ENCODE results near the gene APOB. TPM values are rescaled to one million over a fixed set of nuclear protein-coding genes. Genes with fewer than 3 reads are reported as not detected.

APOB gene
- total and polyA plus RNA-seq, 2 of the 13 experiments (the other 11 are each of a cell fraction or from before 2014, with no cell fraction given) = 1,569 to 2,515 TPM

GRCh38 chr2:21007129-21008013 lies 36.5 kb downstream of the APOB start (continued):
- TF ChIP-seq, protein P1, sequence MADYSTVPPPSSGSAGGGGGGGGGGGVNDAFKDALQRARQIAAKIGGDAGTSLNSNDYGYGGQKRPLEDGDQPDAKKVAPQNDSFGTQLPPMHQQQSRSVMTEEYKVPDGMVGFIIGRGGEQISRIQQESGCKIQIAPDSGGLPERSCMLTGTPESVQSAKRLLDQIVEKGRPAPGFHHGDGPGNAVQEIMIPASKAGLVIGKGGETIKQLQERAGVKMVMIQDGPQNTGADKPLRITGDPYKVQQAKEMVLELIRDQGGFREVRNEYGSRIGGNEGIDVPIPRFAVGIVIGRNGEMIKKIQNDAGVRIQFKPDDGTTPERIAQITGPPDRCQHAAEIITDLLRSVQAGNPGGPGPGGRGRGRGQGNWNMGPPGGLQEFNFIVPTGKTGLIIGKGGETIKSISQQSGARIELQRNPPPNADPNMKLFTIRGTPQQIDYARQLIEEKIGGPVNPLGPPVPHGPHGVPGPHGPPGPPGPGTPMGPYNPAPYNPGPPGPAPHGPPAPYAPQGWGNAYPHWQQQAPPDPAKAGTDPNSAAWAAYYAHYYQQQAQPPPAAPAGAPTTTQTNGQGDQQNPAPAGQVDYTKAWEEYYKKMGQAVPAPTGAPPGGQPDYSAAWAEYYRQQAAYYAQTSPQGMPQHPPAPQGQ (CRISPR knock-in tag; IDR thresholded peaks at IDR 0.05; ENCODE audit: borderline replicate concordance) = no peak
- 0 out of 2 replicates have a peak, but pooled peaks have one; percentile 34 for TF ChIP-seq NCOR1 (IDR thresholded peaks at IDR 0.05; ENCODE audit: borderline replicate concordance, low read length)
- no peak for TF ChIP-seq MAX (IDR thresholded peaks at IDR 0.05)
- TF ChIP-seq, protein P2, sequence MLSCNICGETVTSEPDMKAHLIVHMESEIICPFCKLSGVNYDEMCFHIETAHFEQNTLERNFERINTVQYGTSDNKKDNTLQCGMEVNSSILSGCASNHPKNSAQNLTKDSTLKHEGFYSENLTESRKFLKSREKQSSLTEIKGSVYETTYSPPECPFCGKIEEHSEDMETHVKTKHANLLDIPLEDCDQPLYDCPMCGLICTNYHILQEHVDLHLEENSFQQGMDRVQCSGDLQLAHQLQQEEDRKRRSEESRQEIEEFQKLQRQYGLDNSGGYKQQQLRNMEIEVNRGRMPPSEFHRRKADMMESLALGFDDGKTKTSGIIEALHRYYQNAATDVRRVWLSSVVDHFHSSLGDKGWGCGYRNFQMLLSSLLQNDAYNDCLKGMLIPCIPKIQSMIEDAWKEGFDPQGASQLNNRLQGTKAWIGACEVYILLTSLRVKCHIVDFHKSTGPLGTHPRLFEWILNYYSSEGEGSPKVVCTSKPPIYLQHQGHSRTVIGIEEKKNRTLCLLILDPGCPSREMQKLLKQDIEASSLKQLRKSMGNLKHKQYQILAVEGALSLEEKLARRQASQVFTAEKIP (CRISPR knock-in tag; IDR thresholded peaks at IDR 0.05; ENCODE audit: borderline replicate concordance) = no peak
- TF ChIP-seq NONO (IDR thresholded peaks at IDR 0.05) = no peak
- no peak for TF ChIP-seq NONO (CRISPR knock-in tag; conservative IDR thresholded peaks at IDR 0.05)
- TF ChIP-seq, protein P3, sequence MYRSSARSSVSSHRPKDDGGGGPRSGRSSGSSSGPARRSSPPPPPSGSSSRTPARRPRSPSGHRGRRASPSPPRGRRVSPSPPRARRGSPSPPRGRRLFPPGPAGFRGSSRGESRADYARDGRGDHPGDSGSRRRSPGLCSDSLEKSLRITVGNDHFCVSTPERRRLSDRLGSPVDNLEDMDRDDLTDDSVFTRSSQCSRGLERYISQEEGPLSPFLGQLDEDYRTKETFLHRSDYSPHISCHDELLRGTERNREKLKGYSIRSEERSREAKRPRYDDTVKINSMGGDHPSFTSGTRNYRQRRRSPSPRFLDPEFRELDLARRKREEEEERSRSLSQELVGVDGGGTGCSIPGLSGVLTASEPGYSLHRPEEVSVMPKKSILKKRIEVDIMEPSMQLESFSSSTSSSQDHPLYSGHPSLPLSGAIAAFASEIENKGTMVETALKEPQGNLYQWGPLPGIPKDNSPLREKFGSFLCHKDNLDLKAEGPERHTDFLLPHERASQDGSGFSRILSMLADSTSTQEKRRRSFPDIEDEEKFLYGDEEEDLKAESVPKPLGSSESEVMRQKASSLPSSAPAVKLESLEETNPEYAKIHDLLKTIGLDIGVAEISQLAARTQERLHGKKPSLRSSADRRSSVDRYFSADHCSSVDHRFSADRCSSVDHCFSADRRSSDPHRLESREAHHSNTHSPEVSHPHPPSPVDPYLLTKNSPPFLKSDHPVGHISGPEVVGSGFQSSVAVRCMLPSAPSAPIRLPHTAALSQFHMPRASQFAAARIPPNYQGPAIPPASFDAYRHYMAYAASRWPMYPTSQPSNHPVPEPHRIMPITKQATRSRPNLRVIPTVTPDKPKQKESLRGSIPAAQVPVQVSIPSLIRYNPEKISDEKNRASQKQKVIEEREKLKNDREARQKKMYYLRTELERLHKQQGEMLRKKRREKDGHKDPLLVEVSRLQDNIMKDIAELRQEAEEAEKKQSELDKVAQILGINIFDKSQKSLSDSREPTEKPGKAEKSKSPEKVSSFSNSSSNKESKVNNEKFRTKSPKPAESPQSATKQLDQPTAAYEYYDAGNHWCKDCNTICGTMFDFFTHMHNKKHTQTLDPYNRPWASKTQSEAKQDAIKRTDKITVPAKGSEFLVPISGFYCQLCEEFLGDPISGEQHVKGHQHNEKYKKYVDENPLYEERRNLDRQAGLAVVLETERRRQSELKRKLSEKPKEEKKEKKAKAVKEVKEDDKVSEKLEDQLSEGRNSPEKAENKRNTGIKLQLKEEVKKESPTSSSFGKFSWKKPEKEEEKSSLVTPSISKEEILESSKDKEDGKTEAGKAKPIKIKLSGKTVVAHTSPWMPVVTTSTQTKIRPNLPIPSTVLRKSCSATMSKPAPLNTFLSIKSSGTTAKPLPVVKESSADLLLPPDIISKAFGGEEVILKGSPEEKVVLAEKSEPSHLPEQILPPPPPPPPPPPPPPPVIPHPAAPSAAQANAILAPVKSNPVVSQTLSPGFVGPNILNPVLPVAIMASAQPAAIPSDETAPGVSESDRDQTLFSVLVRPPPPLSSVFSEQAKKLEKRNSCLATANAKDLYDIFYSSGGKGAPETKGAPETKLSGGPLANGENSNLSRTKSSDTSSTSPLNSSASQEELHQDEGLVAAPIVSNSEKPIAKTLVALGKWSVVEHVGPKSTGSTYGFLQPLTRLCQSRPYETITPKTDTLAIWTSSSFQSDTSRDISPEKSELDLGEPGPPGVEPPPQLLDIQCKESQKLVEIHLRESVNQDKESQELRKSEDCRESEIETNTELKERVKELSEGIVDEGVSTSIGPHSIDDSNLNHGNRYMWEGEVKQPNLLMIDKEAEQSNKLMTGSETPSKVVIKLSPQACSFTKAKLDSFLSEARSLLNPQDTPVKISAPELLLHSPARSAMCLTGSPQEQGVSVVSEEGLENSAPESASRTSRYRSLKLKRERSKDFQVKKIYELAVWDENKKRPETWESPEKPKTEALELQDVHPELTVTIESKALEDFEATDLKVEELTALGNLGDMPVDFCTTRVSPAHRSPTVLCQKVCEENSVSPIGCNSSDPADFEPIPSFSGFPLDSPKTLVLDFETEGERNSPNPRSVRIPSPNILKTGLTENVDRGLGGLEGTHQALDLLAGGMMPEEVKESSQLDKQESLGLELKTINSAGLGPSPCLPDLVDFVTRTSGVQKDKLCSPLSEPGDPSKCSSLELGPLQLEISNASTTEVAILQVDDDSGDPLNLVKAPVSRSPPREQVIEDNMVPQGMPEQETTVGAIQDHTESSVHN (CRISPR knock-in tag; IDR thresholded peaks at IDR 0.05) = peak; percentile 23; the same call in 1 of the 2 replicates
- no peak for TF ChIP-seq HNRNPL (IDR thresholded peaks at IDR 0.05; ENCODE audit: low read depth, low read length)
- no peak for TF ChIP-seq BRCA1 (CRISPR knock-in tag; IDR thresholded peaks at IDR 0.05)
- no peak; the same call in 1 of the 2 replicates for TF ChIP-seq DR1 (CRISPR knock-in tag; IDR thresholded peaks at IDR 0.05)
- TF ChIP-seq ZFP36L2 (CRISPR knock-in tag; IDR thresholded peaks at IDR 0.05) = no peak
- no peak for TF ChIP-seq MEIS1 (CRISPR knock-in tag; IDR thresholded peaks at IDR 0.05; ENCODE audit: borderline replicate concordance)
- TF ChIP-seq ARNTL (CRISPR knock-in tag; IDR thresholded peaks at IDR 0.05) = no peak
- no peak for TF ChIP-seq ZNF740 (CRISPR knock-in tag; IDR thresholded peaks at IDR 0.05)

Measured in HepG2 (cell line).